SK-N-SH treated with all-trans-retinoic acid at 6 μM for 48 hours (cell line): ENCODE data around the gene THOP1.

Experiments
- ATAC-seq: fragments of 200-7000 bp; cut with Tn5 transposase; 3 replicates; pipeline ENCODE4 v1.9.1; 2020; ENCODE audit warnings: mild to moderate bottlenecking, moderate library complexity
- ARNTL ChIP-seq: fragments of 450-650 bp; formaldehyde crosslinking; IDR thresholded peaks from 2 replicates; pipeline ENCODE4 v1.5.0; 2020; ENCODE audit warnings: low read depth, mild to moderate bottlenecking, moderate library complexity, borderline replicate concordance
- BACH2 ChIP-seq: fragments of 250-450 bp; sonication (Bioruptor Pico); IDR thresholded peaks from 2 replicates; pipeline ENCODE4 v1.9.0; 2021; ENCODE audit warnings: mild to moderate bottlenecking, borderline replicate concordance
- CSDC2 ChIP-seq: fragments of 250-450 bp; sonication (Bioruptor Pico); IDR thresholded peaks from 2 replicates; pipeline ENCODE4 v1.5.0; 2020; ENCODE audit warnings: mild to moderate bottlenecking, moderate library complexity
- ESRRG ChIP-seq: fragments of 250-450 bp; sonication (Bioruptor Pico); IDR thresholded peaks from 2 replicates; pipeline ENCODE4 v1.6.1; 2021; ENCODE audit warnings: mild to moderate bottlenecking
- GLIS3 ChIP-seq: fragments of 250-450 bp; sonication (Bioruptor Pico); IDR thresholded peaks from 2 replicates; pipeline ENCODE4 v1.5.0; 2020; ENCODE audit warnings: mild to moderate bottlenecking, moderate library complexity
- ISL1 ChIP-seq: fragments of 250-450 bp; sonication (Bioruptor Pico); IDR thresholded peaks from 2 replicates; pipeline ENCODE4 v2.1.2; 2022; ENCODE audit warnings: mild to moderate bottlenecking, moderate library complexity
- OSR1 ChIP-seq: fragments of 250-450 bp; sonication (Bioruptor Pico); IDR thresholded peaks from 2 replicates; pipeline ENCODE4 v1.8.0; 2022; ENCODE audit warnings: moderate library complexity, mild to moderate bottlenecking, inconsistent platforms
- PPARA ChIP-seq: fragments of 250-450 bp; sonication (Bioruptor Pico); IDR thresholded peaks from 2 replicates; pipeline ENCODE4 v1.5.0; 2020; ENCODE audit warnings: mild to moderate bottlenecking, borderline replicate concordance
- RARB ChIP-seq: fragments of 250-450 bp; sonication (Bioruptor Pico); IDR thresholded peaks from 2 replicates; pipeline ENCODE4 v1.8.0; 2021; ENCODE audit warnings: mild to moderate bottlenecking, moderate library complexity
- SNAI2 ChIP-seq: fragments of 250-450 bp; sonication (Bioruptor Pico); IDR thresholded peaks from 2 replicates; pipeline ENCODE4 v1.5.0; 2020; ENCODE audit warnings: mild to moderate bottlenecking, moderate library complexity
- TCF4 ChIP-seq: fragments of 250-450 bp; sonication (Bioruptor Pico); IDR thresholded peaks from 2 replicates; pipeline ENCODE4 v1.8.0; 2021; ENCODE audit warnings: mild to moderate bottlenecking, moderate library complexity, borderline replicate concordance
- TOX ChIP-seq: fragments of 250-450 bp; sonication (Bioruptor Pico); IDR thresholded peaks from 2 replicates; pipeline ENCODE4 v1.8.0; 2021; ENCODE audit warnings: mild to moderate bottlenecking, moderate library complexity, borderline replicate concordance
- ZC3H10 ChIP-seq: fragments of 250-450 bp; sonication (Bioruptor Pico); IDR thresholded peaks from 2 replicates; pipeline ENCODE4 v1.5.1; 2021; ENCODE audit warnings: mild to moderate bottlenecking, moderate library complexity
- ZFP3 ChIP-seq: fragments of 250-450 bp; sonication (Bioruptor Pico); IDR thresholded peaks from 2 replicates; pipeline ENCODE4 v1.5.0; 2020; ENCODE audit warnings: mild to moderate bottlenecking, moderate library complexity
- ZFP30 ChIP-seq: fragments of 450-650 bp; formaldehyde crosslinking; IDR thresholded peaks from 2 replicates; pipeline ENCODE4 v1.5.0; 2022; ENCODE audit warnings: mild to moderate bottlenecking, moderate library complexity
- ZNF565 ChIP-seq: fragments of 450-650 bp; formaldehyde crosslinking; conservative IDR thresholded peaks from 2 replicates; pipeline ENCODE4 v1.5.0; 2020; ENCODE audit warnings: low read depth, mild to moderate bottlenecking, moderate library complexity
- ZNF70 ChIP-seq: fragments of 450-650 bp; formaldehyde crosslinking; IDR thresholded peaks from 2 replicates; pipeline ENCODE4 v1.5.0; 2020; ENCODE audit warnings: mild to moderate bottlenecking, moderate library complexity
- ZNF8 ChIP-seq: fragments of 450-650 bp; formaldehyde crosslinking; IDR thresholded peaks from 2 replicates; pipeline ENCODE4 v1.5.0; 2020; ENCODE audit warnings: mild to moderate bottlenecking, moderate library complexity
- TF ChIP-seq, protein P1 (sequence below): fragments of 250-450 bp; sonication (Bioruptor Pico); IDR thresholded peaks from 2 replicates; pipeline ENCODE4 v1.5.1; 2020; ENCODE audit warnings: low read depth, mild to moderate bottlenecking, moderate library complexity
- TF ChIP-seq, protein P2 (sequence below): fragments of 250-450 bp; sonication (Bioruptor Pico); IDR thresholded peaks from 2 replicates; pipeline ENCODE4 v1.5.1; 2021; ENCODE audit warnings: mild to moderate bottlenecking, moderate library complexity
- TF ChIP-seq, protein P3 (sequence below): fragments of 250-450 bp; sonication (Bioruptor Pico); IDR thresholded peaks from 2 replicates; pipeline ENCODE4 v1.8.0; 2021; ENCODE audit warnings: low read depth, mild to moderate bottlenecking, moderate library complexity, borderline replicate concordance

The THOP1 gene

DNA sequence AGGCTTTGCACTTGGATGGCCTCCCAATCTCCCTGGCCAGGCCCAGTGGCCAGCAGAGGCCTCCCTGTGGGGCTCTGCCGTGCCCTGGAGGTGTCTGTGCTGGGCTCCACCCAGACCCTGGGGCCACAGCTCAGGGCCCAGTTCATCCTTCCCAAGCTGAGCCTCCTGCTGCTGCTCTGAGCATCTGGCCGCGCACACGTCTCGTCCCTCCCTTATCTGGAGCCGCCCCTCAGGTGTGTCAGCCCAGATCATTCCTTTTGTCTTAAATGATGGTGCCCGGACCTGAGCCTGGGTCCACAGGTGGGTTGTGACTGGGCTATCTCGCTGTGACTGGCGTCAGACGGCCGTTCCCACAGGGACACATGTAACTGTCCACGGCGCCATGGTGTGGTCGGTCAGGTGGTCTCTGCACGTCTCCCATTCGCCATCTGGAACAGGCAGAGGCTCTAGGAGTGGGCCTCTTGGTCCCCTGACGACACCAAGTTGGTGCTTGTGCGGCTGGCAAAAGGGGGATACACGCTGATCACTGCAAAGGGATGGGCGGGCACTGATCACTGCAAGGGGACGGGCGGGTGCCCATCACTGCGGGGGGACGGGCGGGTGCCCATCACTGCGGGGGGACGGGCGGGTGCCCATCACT, 20.1 kb downstream of the THOP1 start:
- no peak for TF ChIP-seq BACH2 (CRISPR knock-in tag)
- no peak for TF ChIP-seq TCF4
- TF ChIP-seq ZFP3 (CRISPR knock-in tag), result no peak
- no peak for TF ChIP-seq ZNF565 (CRISPR knock-in tag)
- no peak for TF ChIP-seq ISL1 (CRISPR knock-in tag)
- no peak for TF ChIP-seq CSDC2
- TF ChIP-seq, protein P1, sequence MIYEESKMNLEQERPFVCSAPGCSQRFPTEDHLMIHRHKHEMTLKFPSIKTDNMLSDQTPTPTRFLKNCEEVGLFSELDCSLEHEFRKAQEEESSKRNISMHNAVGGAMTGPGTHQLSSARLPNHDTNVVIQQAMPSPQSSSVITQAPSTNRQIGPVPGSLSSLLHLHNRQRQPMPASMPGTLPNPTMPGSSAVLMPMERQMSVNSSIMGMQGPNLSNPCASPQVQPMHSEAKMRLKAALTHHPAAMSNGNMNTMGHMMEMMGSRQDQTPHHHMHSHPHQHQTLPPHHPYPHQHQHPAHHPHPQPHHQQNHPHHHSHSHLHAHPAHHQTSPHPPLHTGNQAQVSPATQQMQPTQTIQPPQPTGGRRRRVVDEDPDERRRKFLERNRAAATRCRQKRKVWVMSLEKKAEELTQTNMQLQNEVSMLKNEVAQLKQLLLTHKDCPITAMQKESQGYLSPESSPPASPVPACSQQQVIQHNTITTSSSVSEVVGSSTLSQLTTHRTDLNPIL (CRISPR knock-in tag), result no peak
- no peak for TF ChIP-seq OSR1
- TF ChIP-seq, all 23 proteins: peak for 0
- ATAC-seq, result no peak

DNA sequence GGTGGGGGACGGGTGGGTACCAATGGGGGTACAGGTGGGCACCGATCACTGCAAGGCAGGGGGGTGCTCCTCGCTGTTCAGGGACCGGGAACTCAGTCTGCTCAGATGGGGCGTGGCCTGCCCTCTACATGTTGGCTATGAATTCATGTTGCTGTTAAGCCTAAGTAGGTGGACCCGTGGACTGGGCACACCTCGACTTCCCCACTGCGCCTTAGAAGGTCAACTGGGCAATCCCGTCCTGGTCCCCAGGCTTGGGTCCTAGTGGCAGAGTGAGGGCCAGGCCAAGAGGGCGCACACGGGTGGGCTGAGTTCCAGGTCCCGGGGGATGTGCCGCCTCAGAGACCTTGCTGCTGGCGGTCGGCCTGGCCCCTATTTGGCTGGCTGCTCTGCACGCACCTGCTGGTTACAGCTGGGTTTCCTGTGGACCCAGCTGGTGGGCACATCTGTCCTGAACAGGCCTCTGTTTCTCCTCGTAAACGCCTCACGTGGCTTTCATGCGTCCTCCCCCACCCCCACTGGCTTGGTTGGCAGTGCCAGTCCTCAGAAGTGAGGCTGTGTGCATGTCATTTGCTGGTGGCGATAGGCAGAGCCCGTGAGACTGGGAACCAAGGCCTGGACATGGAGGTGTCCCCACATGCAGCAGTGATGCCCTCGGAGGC, 20.8 kb downstream of the THOP1 start:
- no peak for ATAC-seq

DNA sequence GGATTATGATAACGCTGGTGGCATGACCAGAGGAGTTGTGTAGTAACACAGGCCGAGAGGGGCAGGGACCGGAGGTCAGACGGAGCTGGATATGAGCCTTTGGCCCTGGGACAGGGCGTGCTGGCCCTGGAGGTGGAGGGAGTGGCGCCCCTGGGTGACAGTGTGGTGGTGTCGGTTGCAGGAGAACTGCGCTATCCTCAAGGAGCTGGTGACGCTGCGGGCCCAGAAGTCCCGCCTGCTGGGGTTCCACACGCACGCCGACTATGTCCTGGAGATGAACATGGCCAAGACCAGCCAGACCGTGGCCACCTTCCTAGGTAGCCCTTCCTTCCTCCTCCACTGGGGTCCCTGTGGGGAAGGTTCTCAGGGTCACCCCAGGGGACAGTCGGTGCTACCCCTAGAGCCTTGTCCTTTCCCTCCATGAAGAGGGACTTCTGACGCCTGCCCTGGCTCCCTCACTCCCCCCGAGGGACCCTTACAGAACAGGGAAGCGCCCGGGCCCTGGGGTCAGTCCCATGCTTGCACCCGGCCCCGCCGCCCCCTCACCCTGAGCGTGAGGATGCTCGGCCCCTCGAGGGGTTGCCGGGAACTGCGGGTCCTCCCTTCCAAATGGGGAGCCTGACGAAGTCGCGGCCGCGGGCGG, 21.6 kb downstream of the THOP1 start:
- no peak for ATAC-seq
- no peak for TF ChIP-seq ARNTL (CRISPR knock-in tag)
- no peak for TF ChIP-seq TCF4
- TF ChIP-seq TOX, result no peak
- no peak for TF ChIP-seq BACH2 (CRISPR knock-in tag)
- no peak for TF ChIP-seq SNAI2 (CRISPR knock-in tag)
- TF ChIP-seq ESRRG (CRISPR knock-in tag), result no peak
- TF ChIP-seq, protein P2, sequence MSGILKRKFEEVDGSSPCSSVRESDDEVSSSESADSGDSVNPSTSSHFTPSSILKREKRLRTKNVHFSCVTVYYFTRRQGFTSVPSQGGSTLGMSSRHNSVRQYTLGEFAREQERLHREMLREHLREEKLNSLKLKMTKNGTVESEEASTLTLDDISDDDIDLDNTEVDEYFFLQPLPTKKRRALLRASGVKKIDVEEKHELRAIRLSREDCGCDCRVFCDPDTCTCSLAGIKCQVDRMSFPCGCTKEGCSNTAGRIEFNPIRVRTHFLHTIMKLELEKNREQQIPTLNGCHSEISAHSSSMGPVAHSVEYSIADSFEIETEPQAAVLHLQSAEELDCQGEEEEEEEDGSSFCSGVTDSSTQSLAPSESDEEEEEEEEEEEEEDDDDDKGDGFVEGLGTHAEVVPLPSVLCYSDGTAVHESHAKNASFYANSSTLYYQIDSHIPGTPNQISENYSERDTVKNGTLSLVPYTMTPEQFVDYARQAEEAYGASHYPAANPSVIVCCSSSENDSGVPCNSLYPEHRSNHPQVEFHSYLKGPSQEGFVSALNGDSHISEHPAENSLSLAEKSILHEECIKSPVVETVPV (CRISPR knock-in tag), result no peak

More for the DNA sequence above, 20.8 kb downstream of the THOP1 start:
- TF ChIP-seq TOX, result no peak
- no peak for TF ChIP-seq GLIS3 (CRISPR knock-in tag)
- TF ChIP-seq ZNF565 (CRISPR knock-in tag), result no peak
- TF ChIP-seq ISL1 (CRISPR knock-in tag), result no peak
- TF ChIP-seq OSR1, result no peak
- TF ChIP-seq TCF4, result no peak
- TF ChIP-seq ARNTL (CRISPR knock-in tag), result no peak
- no peak for TF ChIP-seq ZC3H10 (CRISPR knock-in tag)
- TF ChIP-seq ESRRG (CRISPR knock-in tag), result no peak
- TF ChIP-seq PPARA (CRISPR knock-in tag), result no peak
- no peak for TF ChIP-seq BACH2 (CRISPR knock-in tag)
- TF ChIP-seq RARB, result no peak
- TF ChIP-seq ZFP30, result no peak
- TF ChIP-seq, protein P2 (CRISPR knock-in tag), result no peak
- TF ChIP-seq ZNF8 (CRISPR knock-in tag), result no peak
- TF ChIP-seq, protein P3, sequence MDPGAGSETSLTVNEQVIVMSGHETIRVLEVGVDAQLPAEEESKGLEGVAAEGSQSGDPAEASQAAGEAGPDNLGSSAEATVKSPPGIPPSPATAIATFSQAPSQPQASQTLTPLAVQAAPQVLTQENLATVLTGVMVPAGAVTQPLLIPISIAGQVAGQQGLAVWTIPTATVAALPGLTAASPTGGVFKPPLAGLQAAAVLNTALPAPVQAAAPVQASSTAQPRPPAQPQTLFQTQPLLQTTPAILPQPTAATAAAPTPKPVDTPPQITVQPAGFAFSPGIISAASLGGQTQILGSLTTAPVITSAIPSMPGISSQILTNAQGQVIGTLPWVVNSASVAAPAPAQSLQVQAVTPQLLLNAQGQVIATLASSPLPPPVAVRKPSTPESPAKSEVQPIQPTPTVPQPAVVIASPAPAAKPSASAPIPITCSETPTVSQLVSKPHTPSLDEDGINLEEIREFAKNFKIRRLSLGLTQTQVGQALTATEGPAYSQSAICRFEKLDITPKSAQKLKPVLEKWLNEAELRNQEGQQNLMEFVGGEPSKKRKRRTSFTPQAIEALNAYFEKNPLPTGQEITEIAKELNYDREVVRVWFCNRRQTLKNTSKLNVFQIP (CRISPR knock-in tag), result no peak
- no peak for TF ChIP-seq SNAI2 (CRISPR knock-in tag)
- TF ChIP-seq ZNF70 (CRISPR knock-in tag), result no peak
